Activated gamma-delta T cell (primary cell): Measurements from ENCODE around the gene TRMT112.

ENCODE experiments used
- DNase-seq: peaks from one replicate; lab custom pipeline; 2025; lab: John Stamatoyannopoulos, UW
- total RNA-seq, 2 donors: gene quantifications; one replicate each; lab custom pipeline; 2026; lab: John Stamatoyannopoulos, UW

Gene TRMT112
- 64.6 to 75.9 reads per million in 2 donors for total RNA-seq

DNA sequence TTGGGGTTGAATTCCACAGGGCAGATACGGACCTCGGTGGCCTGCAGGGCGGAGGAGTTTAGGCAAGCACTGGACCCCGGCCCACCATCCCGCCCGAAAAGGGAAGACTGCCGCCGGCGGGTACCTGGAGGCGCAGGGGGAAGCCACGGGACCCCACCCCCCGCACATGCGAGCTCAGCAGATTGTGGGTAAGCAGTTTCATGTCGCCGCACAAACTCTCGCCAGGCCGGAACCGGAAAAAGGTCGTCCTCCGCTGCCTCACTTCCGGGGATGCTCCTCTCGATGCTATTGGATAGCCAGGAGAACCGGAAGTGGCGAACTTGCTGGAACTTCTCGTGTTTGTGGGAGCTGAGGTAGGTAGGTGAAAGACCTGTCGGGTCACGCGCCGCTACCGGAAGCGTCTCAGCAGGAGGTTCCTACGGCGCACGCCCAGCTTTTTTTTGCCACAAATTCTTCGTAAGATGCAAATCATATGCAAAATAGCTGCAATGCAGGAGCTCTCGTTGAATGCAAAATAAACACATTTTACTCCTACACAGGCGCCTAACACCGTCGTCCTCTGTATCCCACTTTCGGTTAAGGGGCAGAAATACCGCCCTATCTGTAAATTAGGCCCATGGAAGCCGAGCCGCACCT lies at the start of gene TRMT112:
Gene TRMT112, minus strand, starts transcription at position 235 of the 636 bp plus-strand sequence. Its CDS starts 33 bp downstream, at position 202.
- peak; percentile 77 for DNase-seq

- DNase-seq: no peak
Observed at GRCh38 chr11:64366751-64367150, 49.4 kb upstream of the TRMT112 start.

- no peak for DNase-seq
Observed at GRCh38 chr11:64364911-64365310, 47.6 kb upstream of the TRMT112 start.

- DNase-seq: no peak
Observed at GRCh38 chr11:64364435-64364834, 47.1 kb upstream of the TRMT112 start.

DNA sequence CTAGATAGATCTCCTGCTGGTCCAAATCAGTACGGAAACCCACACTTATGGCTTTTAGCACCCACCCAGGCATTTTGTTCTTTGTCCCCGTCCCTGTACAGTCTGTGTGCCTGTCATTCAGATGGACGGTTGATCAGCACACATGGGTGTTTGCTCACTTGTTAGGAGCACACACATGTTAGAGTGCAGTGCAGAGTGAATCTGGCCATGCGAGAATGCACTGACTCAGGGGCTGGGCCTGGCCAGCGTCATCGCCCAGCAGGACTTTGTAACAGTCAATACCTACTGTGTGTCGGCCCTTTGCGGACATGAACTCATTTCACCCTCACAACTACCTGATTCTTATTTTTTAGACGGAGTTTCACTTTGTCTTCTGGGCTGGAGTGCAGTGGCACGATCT lies 45.0 kb upstream of the TRMT112 start:
- no peak for DNase-seq

DNA sequence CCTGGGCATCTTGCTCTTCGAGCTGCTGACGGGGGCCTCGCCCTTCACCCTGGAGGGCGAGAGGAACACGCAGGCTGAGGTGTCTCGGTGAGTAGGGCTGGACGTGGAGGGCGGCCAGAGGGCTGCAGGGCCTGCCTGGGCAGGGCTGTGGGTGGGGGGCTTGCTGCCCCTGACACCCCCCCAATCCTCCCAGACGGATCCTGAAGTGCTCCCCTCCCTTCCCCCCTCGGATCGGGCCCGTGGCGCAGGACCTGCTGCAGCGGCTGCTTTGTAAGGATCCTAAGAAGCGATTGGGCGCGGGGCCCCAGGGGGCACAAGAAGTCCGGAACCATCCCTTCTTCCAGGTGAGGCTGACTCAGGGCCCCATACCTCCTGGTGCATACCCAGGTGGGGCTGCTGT lies 44.3 kb upstream of the TRMT112 start:
- no peak for DNase-seq

DNA sequence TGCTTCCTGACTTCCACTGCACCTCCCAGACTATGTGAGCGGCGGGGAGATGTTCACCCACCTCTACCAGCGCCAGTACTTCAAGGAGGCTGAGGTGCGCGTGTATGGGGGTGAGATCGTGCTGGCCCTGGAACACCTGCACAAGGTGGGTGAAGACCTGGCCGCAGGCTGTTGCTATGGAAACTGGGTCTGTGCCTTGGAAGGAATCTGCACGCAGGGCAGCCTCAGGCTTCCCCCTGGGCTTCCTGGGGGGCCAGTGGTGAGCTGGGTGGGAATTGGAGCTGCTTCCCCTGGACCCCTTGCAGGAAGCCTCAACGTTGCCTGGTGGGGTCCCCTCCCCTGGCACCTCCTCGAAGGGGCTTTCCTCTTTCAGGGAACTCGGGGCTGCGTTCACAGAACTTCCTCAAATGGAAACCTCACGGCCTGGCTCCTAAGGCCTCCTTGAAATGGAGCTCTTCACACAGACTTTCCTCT lies 43.1 kb upstream of the TRMT112 start:
- no peak for DNase-seq

DNA sequence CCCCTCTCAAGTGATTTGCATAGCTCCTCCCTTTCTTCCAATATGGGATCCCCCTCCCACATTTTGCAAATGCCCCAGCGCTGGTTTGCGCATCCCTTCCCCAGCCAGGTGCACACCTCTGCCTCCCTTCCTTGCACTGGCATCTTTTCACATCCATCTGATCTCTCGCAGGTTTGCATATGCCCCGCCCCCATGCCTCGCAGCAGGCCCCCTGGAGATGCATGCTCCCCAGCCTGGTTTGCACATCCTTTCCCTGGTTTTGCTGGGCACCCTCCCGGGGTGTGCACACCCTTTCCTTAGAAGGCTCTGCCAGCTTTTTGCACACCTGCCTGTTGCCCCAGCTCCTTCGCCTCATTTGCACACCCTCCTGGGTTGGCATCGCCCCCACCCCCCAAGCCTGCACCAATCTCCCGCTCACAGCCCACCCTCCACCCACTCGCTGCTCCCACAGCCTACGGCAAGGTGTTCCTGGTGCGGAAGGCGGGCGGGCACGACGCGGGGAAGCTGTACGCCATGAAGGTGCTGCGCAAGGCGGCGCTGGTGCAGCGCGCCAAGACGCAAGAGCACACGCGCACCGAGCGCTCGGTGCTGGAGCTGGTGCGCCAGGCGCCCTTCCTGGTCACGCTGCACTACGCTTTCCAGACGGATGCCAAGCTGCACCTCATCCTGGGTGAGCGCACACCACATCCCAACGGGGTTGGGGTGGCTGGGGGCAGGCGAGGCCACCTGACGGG lies 42.5 kb upstream of the TRMT112 start:
- DNase-seq: no peak

GRCh38 chr11:64358907-64359711 lies 41.8 kb upstream of the TRMT112 start, which contains the start of gene RPS6KA4:
Gene RPS6KA4, plus strand, starts transcription at chr11:64359162. Its CDS starts 74 bp downstream, at chr11:64359236.
- peak; percentile 41 for DNase-seq

- no peak for DNase-seq
Observed at GRCh38 chr11:64358536-64358906, 41.2 kb upstream of the TRMT112 start.

DNA sequence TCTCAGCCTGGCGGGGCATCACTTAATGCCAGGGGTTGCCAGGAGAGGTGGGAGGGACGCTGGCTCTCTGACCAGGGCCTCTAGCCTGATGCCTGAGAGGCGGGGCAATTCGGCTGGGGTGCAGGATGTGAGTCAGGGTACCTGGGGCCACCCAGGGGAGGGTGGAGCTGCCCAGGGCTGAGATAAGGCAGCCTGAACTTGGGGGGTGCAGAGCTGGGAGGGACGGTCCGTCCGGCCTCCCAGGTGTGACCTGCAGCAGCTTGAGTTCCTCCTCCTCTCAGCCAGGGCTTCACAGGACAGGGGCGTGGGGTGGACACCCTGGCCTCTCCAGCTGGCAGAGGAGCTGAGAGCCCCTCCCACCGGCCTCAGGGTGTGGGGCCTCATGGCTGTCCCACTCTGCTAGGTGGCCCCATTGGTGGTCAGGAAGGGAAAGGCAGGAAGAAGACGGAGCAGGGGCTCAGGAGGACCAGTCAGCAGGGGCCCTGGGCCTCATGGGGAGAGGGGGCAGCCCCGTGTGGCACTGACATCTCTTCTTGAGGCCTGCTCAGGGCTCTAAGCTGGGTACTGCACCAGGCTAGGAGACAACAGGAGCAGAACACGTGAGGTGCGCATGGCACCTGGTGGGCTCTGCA lies 40.7 kb upstream of the TRMT112 start:
- DNase-seq: no peak

GRCh38 chr11:64357446-64357845 lies 40.1 kb upstream of the TRMT112 start:
- DNase-seq: no peak

DNA sequence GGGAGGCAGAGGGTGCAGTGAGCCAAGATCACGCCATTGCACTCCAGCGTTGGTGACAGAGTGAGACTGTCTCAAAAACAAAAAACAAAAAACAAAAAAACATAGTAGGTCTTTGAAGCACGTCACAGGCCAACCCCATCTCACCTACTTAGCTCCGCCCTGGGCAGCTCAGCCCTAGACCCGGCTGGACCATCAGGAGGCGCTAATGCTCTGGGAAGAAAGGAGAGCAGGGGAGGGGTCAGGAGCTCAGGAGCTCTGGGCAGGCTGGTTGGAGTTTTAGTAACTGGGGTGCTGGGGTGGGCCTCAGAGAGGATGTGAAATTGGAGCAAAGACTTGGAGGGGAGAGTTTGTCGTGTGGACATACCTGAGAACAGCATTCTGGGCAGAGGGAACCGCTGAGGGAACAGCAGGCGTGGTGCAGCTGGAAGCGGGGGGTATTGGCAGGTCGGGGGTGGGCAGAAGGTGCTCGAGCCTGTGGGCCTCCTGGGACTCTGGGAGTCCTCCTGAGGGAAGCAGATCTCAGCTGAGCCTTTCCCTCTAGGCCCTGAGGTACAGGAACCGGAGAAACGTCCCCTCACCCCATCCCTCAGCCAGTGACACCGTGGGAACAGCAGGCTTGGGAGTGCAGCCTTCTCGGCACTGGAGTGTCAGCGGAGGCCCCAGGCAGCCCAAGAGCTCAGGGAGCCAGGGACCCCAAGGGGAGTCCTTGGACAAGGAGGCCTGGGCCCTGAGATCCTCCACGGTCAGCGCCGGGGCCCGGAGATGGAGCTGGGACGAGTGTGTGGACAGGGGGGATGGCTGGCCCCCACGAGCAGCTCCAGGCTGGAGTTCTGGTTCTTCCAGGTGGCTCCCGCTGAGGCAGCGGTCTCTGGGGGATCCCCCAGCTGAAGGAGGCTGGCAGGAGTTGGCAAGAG lies 39.4 kb upstream of the TRMT112 start:
- DNase-seq: no peak

DNA sequence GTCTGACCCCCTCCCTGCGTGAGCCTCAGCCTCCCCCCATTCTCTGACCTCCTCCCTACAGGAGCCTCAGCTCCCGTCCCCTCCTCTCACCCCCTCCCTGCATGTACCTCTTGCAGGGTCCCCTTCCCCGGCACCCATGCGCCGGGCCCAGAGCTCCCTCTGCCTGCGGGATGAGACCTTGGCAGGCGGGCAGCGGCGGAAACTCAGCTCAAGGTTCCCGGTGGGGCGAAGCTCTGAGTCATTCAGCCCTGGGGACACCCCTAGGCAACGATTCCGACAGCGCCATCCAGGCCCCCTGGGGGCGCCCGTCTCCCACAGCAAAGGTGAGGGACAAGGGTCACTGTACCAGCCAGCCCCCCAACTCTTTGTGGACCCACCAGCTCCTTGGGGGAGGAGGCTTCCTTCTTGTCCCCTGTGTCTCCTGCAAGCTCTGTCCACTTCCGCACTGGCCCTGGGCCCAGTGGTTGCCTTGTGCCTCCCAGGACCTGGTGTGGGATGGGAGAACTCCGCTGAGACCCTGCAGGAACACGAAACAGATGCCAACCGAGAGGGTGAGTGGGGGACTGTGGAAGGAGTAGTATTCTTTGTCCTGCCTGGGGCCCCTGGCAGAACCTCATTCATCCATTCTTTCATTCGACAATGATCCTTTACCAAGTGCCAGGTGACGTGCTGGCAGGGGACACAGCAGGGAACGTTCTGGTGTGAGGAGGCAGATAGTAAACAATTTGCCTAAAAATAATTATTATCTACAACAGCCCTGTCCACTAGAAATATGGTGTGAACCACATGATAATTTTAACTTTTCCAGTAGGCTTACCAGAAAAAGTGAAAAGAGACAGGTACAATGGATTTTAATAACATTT lies 38.0 kb upstream of the TRMT112 start:
- no peak for DNase-seq

- no peak for DNase-seq
Observed at GRCh38 chr11:64353715-64354506, 36.6 kb upstream of the TRMT112 start.

DNA sequence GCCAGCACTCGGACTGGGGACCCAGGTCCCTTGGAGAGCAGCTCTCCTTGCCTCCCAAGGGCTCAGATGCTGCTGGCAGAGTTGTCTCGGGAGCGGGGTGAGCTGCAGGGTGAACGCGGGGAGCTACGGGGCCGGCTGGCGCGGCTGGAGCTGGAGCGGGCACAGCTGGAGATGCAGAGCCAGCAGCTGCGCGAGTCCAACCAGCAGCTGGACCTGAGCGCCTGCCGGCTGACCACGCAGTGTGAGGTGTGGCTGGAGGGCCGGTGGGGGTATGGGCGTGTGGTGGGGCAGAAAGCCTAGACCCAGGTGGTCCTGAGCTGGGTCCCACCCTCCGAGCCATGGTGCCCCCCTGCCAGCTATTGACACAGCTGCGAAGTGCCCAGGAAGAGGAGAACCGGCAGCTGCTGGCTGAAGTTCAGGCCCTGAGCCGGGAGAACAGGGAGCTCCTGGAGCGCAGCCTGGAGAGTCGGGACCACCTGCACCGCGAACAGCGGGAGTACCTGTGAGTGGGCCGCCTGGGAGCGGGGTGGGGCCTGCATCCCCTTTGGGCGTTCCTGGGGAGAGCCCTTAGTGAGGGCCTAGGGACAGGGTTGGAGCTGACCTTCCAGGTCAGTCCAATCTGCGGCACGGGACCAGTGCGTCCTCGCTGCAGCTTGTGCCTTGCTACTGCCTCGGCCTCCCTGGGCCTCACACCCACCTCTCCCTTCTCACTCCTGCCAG lies 35.8 kb upstream of the TRMT112 start:
- DNase-seq: no peak

GRCh38 chr11:64352099-64352994 lies 35.0 kb upstream of the TRMT112 start:
- DNase-seq: no peak
